GM13977 (cell line): ENCODE results near the gene LIPN.

Experiments
- DNase-seq: peaks from one replicate; pipeline ENCODE4 v3.0.0; 2012; ENCODE audit warnings: low spot score
- CTCF ChIP-seq: IDR thresholded peaks from 2 replicates; pipeline ENCODE4 v1.5.1; 2012; ENCODE audit warnings: mild to moderate bottlenecking, control low read depth; ENCODE audit not compliant: insufficient read depth; ENCODE audit errors: extremely low read depth, missing control alignments
- in situ Hi-C: fragments of 300-500 bp; cut with MboI; formaldehyde crosslinking; loops from one replicate; pipeline ENCODE4 v1.12.0; 2022; ENCODE audit warnings: low sequenced_read_pairs, low pct_unique_long_range_greater_than_20kb, mixed read lengths, inconsistent platforms; ENCODE audit not compliant: unreplicated experiment

LIPN gene

GRCh38 chr10:88788924-88789323 is 29.1 kb downstream of the LIPN start:
- DNase-seq, result no peak
- TF ChIP-seq CTCF, result no peak
- in situ Hi-C loops, result no loop called here

DNA sequence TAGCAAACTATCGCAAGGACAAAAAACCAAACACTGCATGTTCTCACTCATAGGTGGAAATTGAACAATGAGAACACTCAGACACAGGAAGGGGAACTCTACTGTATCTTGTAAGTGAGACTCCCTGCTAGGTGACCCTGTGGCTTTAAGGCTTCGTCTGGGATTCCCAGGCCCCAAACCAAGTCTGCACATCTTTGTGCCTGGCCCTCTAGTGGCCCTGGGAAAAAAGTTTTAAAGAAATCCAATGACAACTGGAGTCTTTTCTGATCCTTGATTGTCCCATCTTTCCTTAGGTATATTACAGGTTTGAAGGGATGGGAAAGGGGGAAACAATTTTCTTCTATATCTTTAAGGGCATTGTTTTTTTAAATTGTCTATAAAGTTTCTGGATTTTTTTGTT is 32.1 kb downstream of the LIPN start:
- no peak for DNase-seq
- peak; percentile 38 for TF ChIP-seq CTCF
- in situ Hi-C loops, result no loop called here

GRCh38 chr10:88792661-88793060 is 32.8 kb downstream of the LIPN start:
- TF ChIP-seq CTCF, result no peak
- in situ Hi-C loops, result no loop called here
- DNase-seq, result no peak

DNA sequence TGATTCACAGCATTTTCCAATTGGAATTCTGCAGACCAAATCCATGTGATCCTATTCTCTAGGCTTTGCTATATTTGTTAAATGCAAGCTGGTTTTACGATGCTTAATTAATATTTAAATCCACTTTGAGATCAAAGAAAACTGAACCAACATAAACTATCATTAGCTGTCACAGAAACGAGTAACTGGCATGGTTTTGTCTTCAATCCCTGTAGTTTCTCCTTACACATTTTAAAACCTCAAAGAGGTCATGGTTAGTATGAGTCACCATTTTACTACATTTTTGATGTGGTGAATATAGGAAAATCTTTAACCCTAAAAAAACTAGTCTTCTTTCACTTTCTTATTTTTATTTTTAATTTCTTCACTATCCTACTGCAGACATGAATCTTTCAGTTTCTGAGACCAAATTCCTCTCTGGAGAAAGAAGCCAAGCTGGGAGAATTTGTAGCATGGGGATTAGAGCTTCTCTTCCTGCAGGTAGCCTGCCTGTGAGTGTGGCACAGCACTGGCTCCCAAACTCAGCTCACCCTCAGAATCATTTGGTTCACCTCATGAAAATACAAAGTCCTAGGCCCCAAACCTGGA is 34.0 kb downstream of the LIPN start:
- in situ Hi-C loops, result no loop called here
- DNase-seq, result peak; percentile 22

GRCh38 chr10:88794731-88795130 is 34.9 kb downstream of the LIPN start:
- in situ Hi-C loops, result no loop called here
- TF ChIP-seq CTCF, result no peak
- DNase-seq, result no peak

More for the DNA sequence above, 34.0 kb downstream of the LIPN start:
- no peak for TF ChIP-seq CTCF

GRCh38 chr10:88800152-88801125 is 40.6 kb downstream of the LIPN start:
- TF ChIP-seq CTCF, result no peak
- in situ Hi-C loops, result loop anchor here (10.0 to 25.0 kb wide), 2 partner anchors 116 to 238 kb away; no protein-coding TSS in a partner anchor
- DNase-seq, result no peak
